IMR-90 (cell line): ENCODE measurements around the gene CMTM8. TPM values are rescaled to one million over a fixed set of nuclear protein-coding genes. Genes with fewer than 3 reads are reported as not detected.
A peak's percentile ranks its signal among the peaks of the same experiment; 100 is the strongest.

Experiments
- ATAC-seq: fragments of 200-7000 bp; cut with Tn5 transposase; 2 replicates; pipeline ENCODE4 v1.9.1; 2020; ENCODE audit warnings: low read depth, mild to moderate bottlenecking, moderate library complexity
- BruUV-seq: library from RNA; stranded (reverse); fragments of 400-500 nt; replicated peaks from 2 replicates; lab custom pipeline; 2021; lab: Mats Ljungman, UMichigan
- CTCF ChIA-PET: fragments of 300-600 bp; formaldehyde crosslinking; extraction: SDS; loops from one replicate; lab custom pipeline; 2021; ENCODE audit warnings: antibody characterized with exemption; lab: Yijun Ruan, JAX
- POLR2A ChIA-PET: fragments of 300-600 bp; sonication (Branson Sonifier 250); formaldehyde crosslinking; loops from one replicate; lab custom pipeline; 2022; ENCODE audit warnings: antibody characterized with exemption; ENCODE audit not compliant: unreplicated experiment; lab: Charles Lee
- DNase-seq: peaks from one replicate; pipeline ENCODE4 v3.0.0; 2013
- H2AFZ ChIP-seq: replicated peaks from 2 replicates; pipeline ENCODE3; 2013; ENCODE audit warnings: low read length, mild to moderate bottlenecking; ENCODE audit not compliant: poor library complexity
- H2AK5ac ChIP-seq: 2 replicates; pipeline ENCODE4 v1.6.1; 2013; ENCODE audit warnings: low read depth, low read length, inconsistent platforms
- H2AK9ac ChIP-seq: replicated peaks from 2 replicates; pipeline ENCODE3; 2013; ENCODE audit warnings: mild to moderate bottlenecking, low read depth, low read length, moderate library complexity; ENCODE audit not compliant: poor library complexity
- H2BK120ac ChIP-seq: 2 replicates; pipeline ENCODE4 v1.6.1; 2013; ENCODE audit warnings: low read depth, low read length, inconsistent platforms
- H2BK15ac ChIP-seq: 3 replicates; pipeline ENCODE4 v1.6.1; 2013; ENCODE audit warnings: low read depth, low read length, inconsistent platforms
- H2BK20ac ChIP-seq: 2 replicates; pipeline ENCODE4 v1.6.1; 2013; ENCODE audit warnings: low read depth, mild to moderate bottlenecking, inconsistent platforms, low read length, moderate library complexity
- H2BK5ac ChIP-seq: 2 replicates; pipeline ENCODE4 v1.6.1; 2013; ENCODE audit warnings: mild to moderate bottlenecking, low read depth, low read length, inconsistent platforms; ENCODE audit not compliant: poor library complexity, severe bottlenecking
- H3K14ac ChIP-seq: replicated peaks from 2 replicates; pipeline ENCODE4 v1.6.1; 2013; ENCODE audit warnings: low read depth, low read length, inconsistent platforms
- H3K18ac ChIP-seq: 2 replicates; pipeline ENCODE4 v1.6.1; 2013; ENCODE audit warnings: low read depth, low read length, control low read depth
- H3K23ac ChIP-seq: 2 replicates; pipeline ENCODE4 v1.6.1; 2013; ENCODE audit warnings: low read depth, low read length, inconsistent platforms
- H3K27ac ChIP-seq: 2 replicates; pipeline ENCODE4 v1.5.1; 2013; ENCODE audit warnings: mild to moderate bottlenecking, control low read depth, low read length; ENCODE audit not compliant: insufficient read depth
- H3K27me3 ChIP-seq: 2 replicates; pipeline ENCODE4 v1.6.1; 2013; ENCODE audit warnings: low read length; ENCODE audit not compliant: control insufficient read depth, insufficient read depth
- H3K36me3 ChIP-seq: 2 replicates; pipeline ENCODE4 v1.6.1; 2013; ENCODE audit warnings: low read length, mixed read lengths; ENCODE audit not compliant: control insufficient read depth, insufficient read depth
- H3K4ac ChIP-seq: 2 replicates; pipeline ENCODE4 v1.6.1; 2013; ENCODE audit warnings: low read depth, low read length, inconsistent platforms
- H3K4me1 ChIP-seq: 2 replicates; pipeline ENCODE4 v1.6.1; 2013; ENCODE audit warnings: low read length, mixed read lengths; ENCODE audit not compliant: control insufficient read depth, insufficient read depth
- H3K4me2 ChIP-seq: 2 replicates; pipeline ENCODE4 v1.6.1; 2013; ENCODE audit warnings: low read depth, mild to moderate bottlenecking, control low read depth, low read length, moderate library complexity
- H3K4me3 ChIP-seq: 2 replicates; pipeline ENCODE4 v1.5.1; 2013; ENCODE audit warnings: low read depth, mild to moderate bottlenecking, control low read depth, low read length, moderate library complexity; ENCODE audit not compliant: insufficient read depth
- H3K56ac ChIP-seq: 2 replicates; pipeline ENCODE4 v1.6.1; 2013; ENCODE audit warnings: low read length, inconsistent platforms; ENCODE audit not compliant: insufficient read depth; ENCODE audit errors: extremely low read depth
- H3K79me1 ChIP-seq, 2 experiments: 2 replicates each; pipeline ENCODE4 v1.6.1; 2013; ENCODE audit warnings: low read length in 2 of 2, inconsistent platforms in 1 of 2, low read depth in 1 of 2
- H3K9ac ChIP-seq: 2 replicates; pipeline ENCODE4 v1.6.1; 2013; ENCODE audit warnings: low read depth, low read length, control low read depth
- H3K9me1 ChIP-seq: 2 replicates; pipeline ENCODE4 v1.6.1; 2013; ENCODE audit warnings: low read length, inconsistent platforms; ENCODE audit not compliant: insufficient read depth
- H3K9me3 ChIP-seq: 2 replicates; pipeline ENCODE4 v1.6.1; 2013; ENCODE audit warnings: low read length; ENCODE audit not compliant: control insufficient read depth, insufficient read depth
- H4K20me1 ChIP-seq: 2 replicates; pipeline ENCODE4 v1.6.1; 2013; ENCODE audit warnings: low read length, inconsistent platforms; ENCODE audit not compliant: insufficient read depth
- H4K5ac ChIP-seq: 2 replicates; pipeline ENCODE4 v1.6.1; 2013; ENCODE audit warnings: mild to moderate bottlenecking, low read depth, low read length, control low read depth
- H4K8ac ChIP-seq, 2 experiments: 2 replicates each; pipeline ENCODE4 v1.6.1; 2013; ENCODE audit warnings: low read depth in 2 of 2, low read length in 2 of 2, control low read depth in 1 of 2, inconsistent platforms in 1 of 2
- H4K91ac ChIP-seq: 2 replicates; pipeline ENCODE4 v1.6.1; 2013; ENCODE audit warnings: low read depth, low read length, inconsistent platforms; ENCODE audit not compliant: insufficient read depth
- CHD1 ChIP-seq: IDR thresholded peaks from 2 replicates; pipeline ENCODE4 v1.6.1; 2012; ENCODE audit warnings: low read depth, low read length, improper control_type of control experiment
- CTCF ChIP-seq: conservative IDR thresholded peaks from 2 replicates; pipeline ENCODE4 v1.5.1; 2012; ENCODE audit warnings: mild to moderate bottlenecking, low read depth, low read length, improper control_type of control experiment
- ELK1 ChIP-seq: fragments of 150-350 bp; IDR thresholded peaks from 2 replicates; pipeline ENCODE4 v1.6.1; 2016; ENCODE audit warnings: low read depth, mild to moderate bottlenecking, low read length, moderate library complexity, borderline replicate concordance
- MAZ ChIP-seq: IDR thresholded peaks from 2 replicates; pipeline ENCODE4 v1.6.1; 2012; ENCODE audit warnings: low read depth, mild to moderate bottlenecking, low read length, improper control_type of control experiment, moderate library complexity, borderline replicate concordance
- RCOR1 ChIP-seq: IDR thresholded peaks from 2 replicates; pipeline ENCODE4 v1.6.1; 2012; ENCODE audit warnings: mild to moderate bottlenecking, low read length, improper control_type of control experiment; ENCODE audit not compliant: insufficient replicate concordance
- SMC3 ChIP-seq: fragments of 150-350 bp; IDR thresholded peaks from 2 replicates; pipeline ENCODE4 v1.6.1; 2016; ENCODE audit warnings: low read depth, mild to moderate bottlenecking, antibody characterized with exemption, low read length, moderate library complexity
- WGBS, 2 experiments: methylation state at CpG; one replicate each; pipeline versions ENCODE4 v1.1.5 to v1.1.7; 2013; ENCODE audit warnings: missing lambda C conversion rate in 2 of 2; ENCODE audit not compliant: insufficient read length in 1 of 2; ENCODE audit errors: extremely low coverage in 2 of 2; 5-methylcytosine and 5-hydroxymethylcytosine counted together
- dilution Hi-C: fragments of 300-500 bp; cut with HindIII; formaldehyde crosslinking; loops from one replicate; pipeline ENCODE4 v1.14.3; 2018; ENCODE audit warnings: low sequenced_read_pairs; ENCODE audit not compliant: unreplicated experiment
- in situ Hi-C: fragments of 300-500 bp; cut with MboI; formaldehyde crosslinking; loops from 3 replicates; pipeline ENCODE4 v1.14.3; 2019; ENCODE audit warnings: low sequenced_read_pairs, inconsistent platforms, mixed read lengths
- intact Hi-C: fragments of 100-400 bp; cut with micrococcal nuclease; formaldehyde crosslinking; loops from 2 replicates; pipeline ENCODE4 v1.10.0; 2022
- polyA plus RNA-seq, 3 experiments: library from polyadenylated mRNA; depleted of rRNA; stranded (reverse); fragments of >200 nt; gene quantifications; 2 replicates each; pipeline ENCODE4 v1.2.3, GENCODE V29; 2012; ENCODE audit warnings: low replicate concordance in 1 of 3
- total RNA-seq: library from RNA; depleted of rRNA; stranded (reverse); fragments of >200 nt; gene quantifications from 2 replicates; pipeline ENCODE4 v1.2.3, GENCODE V29; 2012

CMTM8 gene
- total and polyA plus RNA-seq, 2 of the 4 experiments (the other 2 are of a cell fraction), result 0.15 TPM; not detected in 1

DNA sequence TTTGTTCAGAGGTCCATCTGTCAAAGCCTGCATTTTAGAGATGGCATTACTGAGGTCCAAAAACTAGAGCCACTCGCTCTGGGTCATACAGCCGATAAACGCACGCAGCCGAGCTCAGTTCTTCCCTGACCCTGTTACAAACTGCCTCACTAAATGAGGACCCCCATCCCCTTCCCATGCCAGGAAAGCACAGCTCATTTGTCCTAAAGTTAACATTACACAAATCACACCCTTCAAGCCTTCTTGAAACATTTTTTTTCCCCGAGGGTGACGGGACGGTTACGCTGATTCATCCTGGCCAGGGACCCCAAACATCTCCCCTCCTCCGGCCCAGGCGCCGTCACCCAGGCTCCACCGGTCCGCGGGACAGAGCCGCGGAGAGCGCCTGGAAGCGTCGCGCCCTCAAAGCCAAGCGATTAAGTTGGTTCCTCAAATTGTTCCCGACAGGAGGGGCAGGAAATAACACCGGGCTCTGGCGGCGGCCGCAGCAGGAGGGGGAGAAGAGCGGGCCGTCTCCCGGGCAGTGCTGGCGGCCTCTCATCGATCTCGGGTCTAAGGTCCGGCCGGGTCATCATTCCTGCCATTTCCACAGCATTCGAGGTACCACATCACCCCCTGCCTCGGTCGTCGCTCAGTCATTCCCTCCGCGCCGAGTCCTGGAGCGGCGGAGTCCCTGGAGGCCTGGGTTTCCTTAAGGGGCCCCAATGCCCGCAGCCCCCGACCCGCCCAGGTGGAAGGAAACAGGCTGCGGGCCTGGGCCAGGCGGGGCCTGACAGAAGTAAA is 619 bp upstream of the CMTM8 start:
- in situ Hi-C loops, result no loop called here
- ChIA-PET POLR2A (no interaction called here), CTCF (interaction anchor here (0.6 kb wide), 1 partner anchor 9 kb away, joined by 7 read pairs; no protein-coding TSS in a partner anchor)
- Histone ChIP-seq H3K4me1 (no peaks in the 10 kb centered on the region), H3K4me2 (peak overlapping the region; percentile 45; the same call in 1 of the 2 replicates), H4K20me1 (no peaks in the 10 kb centered on the region), H4K8ac (no peak overlapping the region), H4K5ac (no peak overlapping the region), H3K56ac (no peak overlapping the region), H4K91ac (no peak overlapping the region), H3K4me3 (no peak overlapping the region), H2BK120ac (no peak overlapping the region), H2BK5ac (no peak overlapping the region), H3K14ac (no peak overlapping the region), H2AK9ac (no peak overlapping the region), H3K79me1 (no peaks in the 10 kb centered on the region), H3K9ac (no peak overlapping the region), H3K23ac (no peak overlapping the region), H3K18ac (no peak overlapping the region), H2BK20ac (no peak overlapping the region), H3K27ac (no peak overlapping the region), H3K27me3 (peaks cover 45% of the 10 kb centered on the region), H3K4ac (no peak overlapping the region), H3K9me3 (peaks cover 4% of the 10 kb centered on the region; the same call in 1 of the 2 replicates), H2AK5ac (no peak overlapping the region), H3K36me3 (no peaks in the 10 kb centered on the region), H2AFZ (peak overlapping the region; percentile 81), H3K9me1 (no peaks in the 10 kb centered on the region), H2BK15ac (no peak overlapping the region)
- TF ChIP-seq SMC3 (no peak), RCOR1 (no peak), CHD1 (no peak), ELK1 (no peak), CTCF (no peak), MAZ (no peak)
- peak; percentile 35 for ATAC-seq
- intact Hi-C loops, result no loop called here
- no peak for DNase-seq
- WGBS, 2 experiments, result 8% methylated on average over 33 of the region's 49 CpGs; no CpG with 5 or more reads in 1 of the 2 experiments
- dilution Hi-C loops, result no loop called here
- no TSS peak for BruUV-seq
